ENCODE results near the gene ZDHHC11B.

ZDHHC11B gene

DNA sequence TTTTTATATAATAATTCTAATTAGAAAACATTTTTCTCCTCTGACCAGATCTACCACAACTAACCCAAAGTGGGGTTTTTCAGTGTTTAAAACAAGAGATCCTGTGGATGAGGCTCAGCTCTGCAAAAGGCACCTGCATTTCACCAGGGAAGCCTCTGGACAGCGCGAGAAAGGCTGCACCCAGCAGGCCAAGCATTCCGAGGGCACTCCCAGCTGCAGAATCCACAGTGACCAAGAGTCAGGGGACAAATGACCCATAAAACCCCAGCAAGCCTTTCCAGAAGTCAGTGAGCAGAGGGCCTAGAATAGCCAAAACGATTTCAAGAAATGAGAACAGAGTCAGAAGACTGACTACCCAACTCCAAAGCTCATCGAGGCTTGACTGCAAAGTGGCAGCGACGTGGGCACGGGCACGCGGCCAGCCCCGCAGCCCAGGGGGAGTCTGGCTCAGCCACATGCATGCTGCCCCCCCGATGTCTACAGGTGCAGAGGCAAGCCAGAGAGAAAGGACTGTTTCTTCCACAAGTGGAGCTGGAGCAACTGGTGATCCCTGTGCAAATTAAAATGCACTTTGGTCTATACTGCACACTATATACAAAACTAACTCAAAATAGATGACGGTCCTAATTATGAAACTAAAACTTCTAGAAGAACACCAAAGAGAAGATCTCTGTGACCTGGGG is 117.6 kb downstream of the ZDHHC11B start:
- no peak for DNase-seq
- TF ChIP-seq GATA1 (IDR thresholded peaks at IDR 0.05; ENCODE audit: low read depth, low read length) (no peak), POLR2A (IDR thresholded peaks at IDR 0.05; ENCODE audit: low read length) (no peak)

DNA sequence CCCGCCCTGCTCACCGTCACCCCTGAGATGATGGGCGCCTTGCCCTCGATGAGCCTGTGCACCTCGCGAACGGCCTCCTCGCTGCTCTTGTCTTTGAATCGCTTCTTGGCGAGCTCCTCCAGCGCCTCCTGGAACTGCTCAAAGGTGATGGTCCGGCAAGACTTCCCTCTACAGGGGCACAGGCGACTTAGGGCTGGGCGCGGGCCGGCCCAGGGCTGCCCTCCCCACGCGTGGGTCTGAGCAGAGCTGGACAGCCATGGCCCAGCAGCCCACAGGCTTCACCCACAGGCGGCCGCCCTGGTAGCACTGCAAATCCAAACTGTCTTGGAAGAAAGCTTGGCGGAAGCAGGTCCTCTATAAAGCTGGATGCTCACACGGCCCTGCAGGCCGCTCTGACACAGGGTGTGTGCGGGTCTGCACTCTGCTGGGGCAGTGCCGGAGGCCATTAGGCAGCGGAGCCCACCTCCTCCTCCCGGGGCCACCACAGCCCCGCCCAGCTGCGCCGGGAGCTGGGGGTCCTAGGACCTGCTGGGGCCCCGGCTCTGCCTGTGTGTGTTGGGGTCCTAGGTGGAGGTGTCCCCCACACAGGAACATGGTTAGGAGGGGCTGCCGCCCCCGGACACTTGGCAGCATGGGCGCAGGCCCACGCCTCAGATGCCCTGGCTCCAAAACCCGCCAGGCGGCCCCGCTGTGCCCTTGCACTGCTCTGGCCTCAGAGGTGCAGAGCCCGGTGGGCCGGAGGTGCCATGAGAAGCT is 118.4 kb downstream of the ZDHHC11B start:
- TF ChIP-seq GATA1 (IDR thresholded peaks at IDR 0.05; ENCODE audit: low read depth, low read length): no peak
- no peak for TF ChIP-seq POLR2A (IDR thresholded peaks at IDR 0.05; ENCODE audit: low read length)
- DNase-seq: no peak

DNA sequence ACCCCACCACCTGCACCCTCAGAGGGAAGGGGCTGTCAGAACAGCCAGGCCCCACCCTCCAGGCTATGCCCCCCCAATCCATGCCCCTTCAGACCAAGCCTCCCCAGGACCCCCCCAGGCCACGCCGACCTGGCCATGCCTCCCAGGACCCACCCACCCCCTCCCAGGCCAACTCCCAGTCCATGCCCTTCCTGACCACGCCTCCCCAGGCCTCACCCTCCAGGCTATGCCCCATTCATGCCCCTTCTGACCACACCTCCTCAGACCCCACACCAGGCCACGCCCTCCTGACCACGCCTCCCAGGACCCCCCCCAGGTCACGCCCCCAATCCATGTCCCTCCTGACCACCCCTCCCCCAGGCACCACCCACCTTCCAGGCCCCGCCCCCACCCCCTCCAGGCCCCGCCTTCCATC is 119.0 kb downstream of the ZDHHC11B start:
- DNase-seq: no peak
- TF ChIP-seq GATA1 (IDR thresholded peaks at IDR 0.05; ENCODE audit: low read depth, low read length): no peak
- no peak for TF ChIP-seq POLR2A (IDR thresholded peaks at IDR 0.05; ENCODE audit: low read length)

DNA sequence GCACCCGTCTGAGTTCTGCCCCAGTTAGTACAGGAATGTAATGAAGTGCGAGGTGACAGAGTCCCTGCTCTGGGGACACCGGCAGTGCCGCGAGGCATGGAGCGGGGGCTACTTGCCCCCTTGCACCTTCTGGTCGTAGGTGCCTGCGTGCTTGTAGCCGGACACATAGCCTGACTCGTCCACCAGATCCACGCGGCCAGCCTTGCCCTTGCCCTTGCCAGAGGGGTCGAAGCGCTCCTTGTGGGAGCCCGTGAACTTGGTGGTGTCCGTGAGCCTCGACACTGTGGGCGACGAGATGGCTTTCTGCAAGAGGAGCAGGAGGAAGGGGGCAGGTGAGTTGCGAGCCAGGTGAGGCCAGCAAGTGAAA is 119.6 kb downstream of the ZDHHC11B start:
- no peak for TF ChIP-seq POLR2A (IDR thresholded peaks at IDR 0.05; ENCODE audit: low read length)
- TF ChIP-seq GATA1 (IDR thresholded peaks at IDR 0.05; ENCODE audit: low read depth, low read length): no peak
- no peak for DNase-seq

DNA sequence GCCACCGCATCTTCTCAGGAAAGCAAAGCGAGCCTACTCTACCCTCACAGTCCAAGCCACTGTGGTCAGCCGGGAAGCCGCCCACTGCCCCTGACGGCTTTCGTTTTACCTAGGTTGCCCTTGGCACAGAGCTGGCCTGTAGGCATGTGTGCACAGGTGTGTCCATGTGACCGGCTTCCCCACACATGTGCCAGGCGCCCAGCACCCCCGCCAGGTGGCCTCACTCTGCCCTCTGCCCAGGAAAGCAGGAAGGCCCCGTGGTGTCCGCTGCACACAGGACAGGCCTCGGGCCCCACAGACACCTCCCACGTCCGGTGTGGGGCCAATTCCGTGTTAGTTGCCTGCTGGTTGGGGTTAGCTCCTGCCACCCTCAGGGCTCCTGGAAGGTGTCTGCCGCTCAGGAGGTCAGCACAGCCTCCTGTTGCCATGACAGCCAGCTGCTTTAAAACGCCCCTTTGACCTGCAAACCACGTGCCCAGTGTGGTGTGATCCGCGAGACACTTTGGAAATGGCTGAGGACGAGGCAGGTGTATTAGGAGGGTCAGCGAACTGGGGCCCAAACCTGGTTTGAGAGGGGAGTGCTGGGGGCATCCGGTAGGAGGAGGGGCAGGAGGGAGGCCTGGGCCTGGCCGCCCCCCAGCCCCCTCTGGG is 120.1 kb downstream of the ZDHHC11B start:
- no peak for DNase-seq
- TF ChIP-seq POLR2A (IDR thresholded peaks at IDR 0.05; ENCODE audit: low read length) (no peak), GATA1 (IDR thresholded peaks at IDR 0.05; ENCODE audit: low read depth, low read length) (no peak)

DNA sequence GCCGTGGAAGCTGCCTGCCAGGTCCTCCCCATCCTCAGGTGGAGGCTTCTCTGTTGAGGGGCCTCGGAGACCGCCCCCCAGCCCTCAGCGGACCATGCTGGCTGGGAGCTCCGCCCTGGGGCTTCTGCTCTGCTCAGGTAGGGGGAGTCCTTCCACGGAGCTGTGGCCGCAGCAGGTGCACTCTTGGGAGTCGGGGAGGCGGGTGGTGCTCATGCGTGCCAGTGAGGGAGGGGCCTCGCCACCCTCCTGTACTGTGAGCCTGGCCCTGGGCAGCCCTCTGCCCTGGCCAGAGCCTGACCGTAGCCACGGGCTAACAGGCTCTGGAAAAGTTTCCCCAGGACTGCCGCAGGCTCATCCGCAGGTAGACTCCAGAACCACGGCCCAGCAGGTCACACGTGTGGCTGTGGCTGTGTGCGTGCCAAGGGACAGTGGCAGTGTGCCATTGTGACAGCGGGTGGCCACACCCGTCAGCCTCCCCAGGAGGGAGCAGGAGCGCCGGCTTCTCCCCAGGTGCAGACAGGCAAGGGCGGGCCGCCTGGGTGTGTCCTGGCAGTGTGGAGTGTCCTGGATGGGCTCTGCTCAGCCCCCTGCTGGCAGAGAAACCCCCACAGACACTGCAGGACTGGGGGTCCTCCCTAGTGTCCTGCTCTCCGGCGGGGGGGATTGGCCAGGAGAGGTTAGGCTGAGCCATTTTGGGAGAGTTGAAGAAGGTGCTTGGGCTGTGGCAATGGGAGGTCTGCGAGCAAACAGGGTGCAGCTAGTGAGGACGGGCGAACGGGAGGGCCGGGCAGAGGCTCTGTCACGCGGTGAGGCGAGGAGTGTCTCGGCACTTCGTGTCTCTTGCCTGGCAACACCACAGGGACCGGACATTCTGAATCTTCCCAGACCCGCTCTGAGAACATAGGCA is 120.8 kb downstream of the ZDHHC11B start:
- TF ChIP-seq POLR2A (IDR thresholded peaks at IDR 0.05; ENCODE audit: low read length): no peak
- no peak for TF ChIP-seq GATA1 (IDR thresholded peaks at IDR 0.05; ENCODE audit: low read depth, low read length)
- no peak for DNase-seq

DNA sequence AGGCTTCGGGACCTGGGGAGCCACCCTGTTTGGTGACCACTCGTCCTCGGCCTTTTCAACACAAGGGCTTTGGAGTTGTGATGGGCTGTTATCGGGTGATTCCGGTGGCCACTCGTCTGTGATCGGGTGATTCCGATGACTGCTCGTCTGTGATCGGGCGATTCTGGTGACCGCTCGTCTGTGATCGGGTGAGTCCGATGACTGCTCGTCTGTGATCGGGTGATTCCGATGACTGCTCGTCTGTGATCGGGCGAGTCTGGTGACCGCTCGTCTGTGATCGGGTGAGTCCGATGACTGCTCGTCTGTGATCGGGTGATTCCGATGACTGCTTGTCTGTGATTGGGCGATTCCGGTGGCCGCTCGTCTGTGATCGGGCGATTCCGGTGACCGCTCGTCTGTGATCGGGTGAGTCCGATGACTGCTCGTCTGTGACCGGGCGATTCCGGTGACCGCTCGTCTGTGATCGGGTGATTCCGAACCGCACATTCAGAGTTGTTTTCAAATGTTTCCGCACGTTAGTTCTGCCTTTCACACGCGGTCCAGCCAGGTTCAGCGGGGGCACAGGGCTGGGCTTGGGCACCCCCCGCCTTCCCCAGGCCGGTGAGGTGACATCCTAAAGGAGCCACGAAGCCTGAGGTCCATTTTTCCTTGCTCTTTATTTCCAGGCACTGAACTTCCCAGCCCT is 121.6 kb downstream of the ZDHHC11B start:
- no peak for DNase-seq
- TF ChIP-seq GATA1 (IDR thresholded peaks at IDR 0.05; ENCODE audit: low read depth, low read length) (no peak), POLR2A (IDR thresholded peaks at IDR 0.05; ENCODE audit: low read length) (no peak)

DNA sequence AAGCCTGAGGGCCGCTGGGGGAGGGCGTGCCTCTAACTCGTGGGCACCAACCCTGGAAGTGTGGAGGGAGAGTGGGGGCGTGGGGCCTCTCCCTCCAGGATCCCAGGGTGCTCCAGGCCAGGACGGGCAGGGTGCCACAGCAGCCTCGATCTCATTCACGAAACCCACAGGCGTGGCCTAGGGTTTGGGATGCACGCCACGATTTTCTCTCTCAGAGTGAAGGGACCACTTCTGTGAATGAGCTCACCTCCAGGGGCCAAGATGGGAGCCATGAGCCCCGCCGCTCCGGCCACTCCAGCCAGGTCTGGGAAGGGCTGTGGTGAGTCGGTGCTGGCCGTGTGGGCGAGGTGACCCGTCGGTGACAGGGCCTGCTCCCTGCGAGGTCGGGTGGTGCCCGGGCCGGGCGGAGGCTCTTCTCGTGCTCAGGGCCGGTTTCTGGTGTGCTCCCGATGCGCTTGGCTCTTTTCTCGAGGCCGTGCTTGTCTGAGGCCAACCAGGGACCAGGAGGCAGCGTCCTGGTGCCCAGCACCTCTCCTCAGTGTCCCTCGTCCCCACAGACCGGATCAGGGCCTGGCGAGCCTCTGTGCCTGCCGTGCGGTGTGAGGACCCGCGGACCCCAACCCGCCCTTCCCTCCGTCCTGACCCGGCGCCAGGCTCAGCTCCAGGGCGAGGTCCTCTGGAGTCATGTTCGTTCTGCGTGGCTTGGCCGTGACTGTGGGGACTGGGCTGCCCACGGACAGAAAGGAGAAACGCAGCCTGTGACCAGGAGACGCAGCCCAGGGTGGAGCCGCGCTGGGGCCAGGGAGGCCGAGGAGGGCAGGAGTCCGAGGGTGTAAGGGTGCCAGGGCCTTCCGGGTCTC is 122.4 kb downstream of the ZDHHC11B start:
- no peak for DNase-seq
- no peak for TF ChIP-seq GATA1 (IDR thresholded peaks at IDR 0.05; ENCODE audit: low read depth, low read length)
- TF ChIP-seq POLR2A (IDR thresholded peaks at IDR 0.05; ENCODE audit: low read length): no peak

DNA sequence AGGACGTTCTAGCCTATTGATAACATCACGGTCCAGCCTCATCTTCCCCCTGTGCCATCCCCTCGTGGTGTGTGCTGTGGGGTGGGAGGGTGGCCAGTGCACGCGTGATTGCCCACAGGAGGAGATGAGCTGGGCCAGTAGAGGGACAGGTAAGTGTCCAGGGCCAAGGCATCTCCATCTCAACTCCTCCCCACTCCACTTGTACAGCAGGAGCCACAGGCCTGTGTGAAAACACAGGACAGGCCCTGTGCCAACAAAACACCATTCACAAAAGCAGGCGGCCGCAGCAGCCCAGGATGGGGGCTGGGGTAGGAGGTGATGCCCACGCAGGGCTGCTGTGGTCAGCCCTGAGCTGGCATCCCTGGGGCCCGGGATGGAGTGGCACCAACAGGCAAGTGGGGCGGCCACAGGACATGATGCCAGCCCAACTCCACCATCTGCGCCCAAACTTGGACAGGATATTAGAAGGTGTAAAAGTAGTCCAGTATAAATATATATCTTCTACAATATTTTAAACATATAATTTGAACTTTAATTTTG is 124.0 kb downstream of the ZDHHC11B start:
- DNase-seq: no peak
- TF ChIP-seq POLR2A (IDR thresholded peaks at IDR 0.05; ENCODE audit: low read length): no peak
- TF ChIP-seq GATA1 (IDR thresholded peaks at IDR 0.05; ENCODE audit: low read depth, low read length): no peak

Data from erythroblast (primary cell).